Stimulated activated CD4-positive, alpha-beta T cell treated with anti-CD3 and anti-CD28 coated beads, Interleukin-12 subunit alpha, Interleukin-12 subunit beta, amount 100 ng/mL, for 24 hours (primary cell): ENCODE measurements around the gene IGHMBP2.
"Not testable (repeated sequence)": the region's sequence is repeated elsewhere in the genome, so short reads cannot be mapped to it uniquely, and the experiment has no call there.

Source experiments
- DNase-seq, 2 experiments: peaks; one replicate each; pipeline ENCODE4 v3.0.0-alpha.2; 2020; ENCODE audit warnings: low read depth in 2 of 2

The IGHMBP2 gene

GRCh38 chr11:68961245-68961644 is 57.6 kb downstream of the IGHMBP2 start:
- DNase-seq, result no peak

- no peak for DNase-seq
Measured at GRCh38 chr11:68962527-68963250, 59.0 kb downstream of the IGHMBP2 start.

DNA sequence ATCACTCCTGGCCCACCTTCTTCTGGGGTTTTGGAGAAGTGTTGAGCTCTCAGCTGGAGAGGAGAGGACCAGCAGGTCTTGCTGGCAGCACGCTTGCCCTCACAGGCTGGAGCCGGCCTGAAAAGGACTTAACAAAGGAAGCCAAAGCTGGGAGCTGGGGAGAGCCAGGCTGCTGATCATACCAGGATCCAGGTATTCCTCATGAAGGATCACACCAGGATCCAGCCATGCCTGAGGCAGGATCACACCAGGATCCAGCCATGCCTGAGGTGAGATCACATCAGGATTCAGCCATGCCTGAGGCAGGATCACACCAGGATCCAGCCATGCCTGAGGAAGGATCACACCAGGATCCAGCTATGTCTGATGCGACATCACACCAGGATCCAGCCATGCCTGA is 60.1 kb downstream of the IGHMBP2 start:
- no peak for DNase-seq

DNA sequence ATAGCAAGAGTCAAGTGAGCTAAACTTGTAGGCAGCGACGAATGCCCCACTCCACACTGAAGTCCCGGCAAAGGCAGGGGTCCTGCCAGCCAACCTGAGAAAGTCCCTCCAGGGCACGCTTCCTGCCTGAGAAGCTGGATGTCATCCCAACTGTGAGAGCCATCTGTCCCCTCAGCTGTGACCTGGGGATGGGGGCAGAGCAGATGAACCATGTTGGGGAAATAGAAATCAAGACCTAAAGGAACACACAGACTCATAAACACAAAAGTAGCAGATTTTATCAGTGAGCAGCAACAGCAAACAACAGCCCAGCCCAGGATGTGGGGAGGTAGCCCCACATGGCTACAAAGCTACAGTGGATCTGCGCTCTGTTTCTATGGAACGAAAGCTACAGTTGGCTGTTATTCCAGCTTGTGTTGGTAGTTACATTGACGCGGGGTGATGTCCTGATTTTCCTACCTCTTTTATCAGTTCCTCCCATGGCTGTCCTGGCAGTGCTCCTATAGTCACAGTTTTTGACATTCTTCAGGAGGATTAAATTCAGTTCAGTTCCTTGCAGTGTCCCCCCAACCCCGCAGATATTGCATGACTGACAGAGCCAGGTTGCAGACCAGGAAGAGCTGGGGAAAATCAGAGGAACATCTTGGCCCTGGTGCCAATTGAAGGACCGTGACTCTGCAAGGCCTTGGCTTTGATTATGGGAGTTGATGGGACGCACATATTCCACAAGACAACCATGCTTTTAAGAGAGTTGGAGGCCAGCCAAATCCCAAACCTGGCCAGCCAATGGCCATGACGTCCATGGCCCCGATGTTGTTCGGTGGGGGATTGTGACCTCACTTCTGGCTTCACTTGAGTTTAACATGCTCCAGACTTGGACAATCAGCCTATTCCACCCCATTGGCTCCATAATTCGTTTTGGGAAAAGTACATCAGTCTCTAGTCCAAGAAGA is 62.5 kb downstream of the IGHMBP2 start:
- no peak for DNase-seq

- no peak for DNase-seq
Measured at GRCh38 chr11:68966894-68967780, 63.4 kb downstream of the IGHMBP2 start.

DNA sequence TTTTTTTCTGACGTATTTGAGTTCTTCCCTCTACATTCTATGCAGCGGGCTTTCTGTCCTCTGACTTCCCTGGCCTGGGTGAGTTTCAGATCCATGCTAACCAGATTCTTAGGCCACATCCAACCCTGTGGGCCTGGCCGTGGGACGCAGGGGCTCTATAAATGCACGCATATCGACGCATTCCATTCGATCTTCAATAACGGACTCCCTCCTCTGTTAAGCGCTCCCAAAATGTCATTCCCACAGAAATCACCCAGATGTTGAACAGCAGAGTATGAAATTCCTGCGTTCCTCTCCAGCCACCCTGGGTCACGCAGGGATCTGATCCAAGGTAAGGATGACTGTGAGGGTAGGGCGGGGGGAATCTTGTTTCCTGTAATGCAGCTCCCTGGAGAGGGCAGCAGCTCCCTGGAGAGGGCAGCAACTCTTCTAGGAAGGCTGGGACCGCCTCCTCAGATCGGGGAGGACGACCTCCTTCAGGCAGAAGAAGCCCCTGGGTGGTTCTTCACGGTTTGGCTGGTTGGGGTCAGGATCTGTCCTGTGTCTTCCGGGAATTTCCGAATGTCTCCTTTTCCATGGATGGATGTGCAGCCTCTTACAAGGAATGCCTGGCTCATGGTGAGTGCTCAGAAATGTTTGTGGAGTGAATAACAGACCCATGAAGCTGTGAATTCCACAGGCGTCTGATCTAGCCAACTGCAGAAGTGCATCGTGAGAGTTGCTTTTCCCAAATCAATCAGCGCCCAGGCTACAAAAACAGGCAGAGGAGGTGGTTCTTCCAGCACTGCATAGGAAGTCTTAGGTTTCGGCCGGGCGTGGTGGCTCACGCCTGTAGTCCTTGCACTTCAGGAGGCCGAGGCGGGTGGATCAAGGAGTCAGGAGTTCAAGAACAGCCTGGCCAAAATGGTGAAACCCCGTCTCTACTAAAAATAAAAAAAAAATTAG is 64.9 kb downstream of the IGHMBP2 start:
- no peak for DNase-seq

- DNase-seq, result no peak
Measured at GRCh38 chr11:68969386-68969785, 65.7 kb downstream of the IGHMBP2 start.

GRCh38 chr11:68970921-68971636 is 67.4 kb downstream of the IGHMBP2 start:
- no peak for DNase-seq

- no peak for DNase-seq
Measured at GRCh38 chr11:68973219-68973618, 69.5 kb downstream of the IGHMBP2 start.

DNA sequence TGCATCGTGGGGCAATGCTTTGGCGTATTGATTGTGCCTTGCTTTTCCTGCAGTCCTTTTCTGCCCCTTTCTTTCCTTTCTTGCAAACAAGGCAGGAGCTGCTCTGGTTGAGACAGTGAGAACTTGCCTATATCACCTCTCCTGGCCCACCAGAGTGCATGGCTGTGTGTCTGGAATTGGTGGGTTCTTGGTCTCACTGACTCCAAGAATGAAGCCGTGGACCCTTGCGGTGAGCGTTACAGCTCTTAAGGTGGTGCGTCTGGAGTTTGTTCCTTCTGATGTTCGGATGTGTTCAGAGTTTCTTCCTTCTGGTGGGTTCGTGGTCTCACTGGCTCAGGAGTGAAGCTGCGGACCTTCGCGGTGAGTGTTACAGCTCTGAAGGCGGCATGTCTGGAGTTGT is 70.0 kb downstream of the IGHMBP2 start:
- not testable (repeated sequence) for DNase-seq

DNA sequence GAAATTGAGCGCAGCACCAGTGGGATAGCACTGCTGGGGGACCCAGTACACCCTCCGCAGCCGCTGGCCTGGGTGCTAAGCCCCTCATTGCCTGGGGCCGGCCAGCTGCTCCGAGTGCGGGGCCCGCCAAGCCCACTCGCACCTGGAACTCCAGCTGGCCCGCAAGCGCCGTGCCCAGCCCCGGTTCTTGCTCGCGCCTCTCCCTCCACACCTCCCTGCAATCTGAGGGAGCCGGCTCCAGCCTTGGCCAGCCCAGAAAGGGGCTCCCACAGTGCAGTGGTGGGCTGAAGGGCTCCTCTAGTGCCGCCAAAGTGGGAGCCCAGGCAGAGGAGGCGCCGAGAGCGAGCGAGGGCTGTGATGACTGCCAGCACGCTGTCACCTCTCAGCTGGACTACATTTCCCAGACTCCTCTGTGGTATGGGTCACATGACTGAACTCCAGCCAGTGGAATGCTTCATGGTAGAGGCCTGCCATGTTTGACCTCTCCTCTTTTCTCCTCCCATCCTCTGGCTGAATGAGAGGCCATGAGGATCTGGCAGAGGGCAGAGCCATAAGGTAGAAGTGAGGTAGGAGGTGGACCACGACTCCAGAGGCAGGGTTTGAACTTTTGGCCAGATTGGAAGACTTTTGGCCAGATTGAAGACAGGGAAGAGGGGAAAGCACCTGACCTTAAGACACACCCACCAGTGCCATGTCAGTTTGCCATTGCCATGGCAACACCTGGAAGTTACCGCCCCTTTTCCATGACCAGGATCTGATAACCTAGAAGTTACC is 70.9 kb downstream of the IGHMBP2 start:
- DNase-seq, result no peak

GRCh38 chr11:68976095-68976494 is 72.4 kb downstream of the IGHMBP2 start:
- DNase-seq, result no peak

- DNase-seq, result no peak
Measured at GRCh38 chr11:68976563-68976962, 72.9 kb downstream of the IGHMBP2 start.

DNA sequence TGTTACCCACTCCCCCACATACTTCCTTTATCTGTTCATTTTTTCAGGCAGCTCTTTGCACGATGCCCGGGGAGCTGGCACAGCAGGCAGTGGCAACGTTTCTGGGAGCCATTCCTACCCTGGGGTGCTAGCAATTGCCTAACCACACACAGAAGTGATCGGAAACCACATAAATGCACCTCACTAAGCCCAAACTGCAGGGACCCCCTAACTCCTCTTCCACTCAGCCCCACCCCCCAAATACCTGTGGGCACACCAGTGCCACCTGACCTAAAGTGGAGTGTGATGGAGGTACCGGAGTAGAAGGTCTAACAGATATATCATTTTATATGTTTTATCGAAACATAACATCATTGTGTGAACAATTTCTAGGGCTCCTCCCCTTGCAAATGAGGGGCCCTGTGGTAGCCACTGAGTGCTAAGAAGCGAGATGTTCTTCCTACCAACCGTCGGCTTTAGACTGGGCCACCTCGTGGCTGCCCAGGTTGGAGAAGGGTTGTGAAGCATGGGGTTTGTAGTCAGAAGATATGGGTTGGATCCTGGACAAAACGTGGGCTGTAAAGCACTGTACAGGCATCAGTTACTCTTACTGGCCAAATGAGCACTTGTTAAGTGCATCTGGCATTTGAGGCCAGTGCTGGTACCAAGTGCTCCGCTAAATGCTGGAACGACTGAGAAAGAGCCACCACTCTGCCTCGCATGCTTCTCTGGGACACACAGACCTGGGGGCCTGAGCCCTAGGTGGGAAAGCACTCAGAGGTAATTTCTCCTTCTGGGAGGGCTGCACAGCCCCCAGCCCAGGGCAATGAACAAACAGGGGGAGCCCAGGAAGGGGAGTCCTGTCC is 74.3 kb downstream of the IGHMBP2 start:
- no peak for DNase-seq

DNA sequence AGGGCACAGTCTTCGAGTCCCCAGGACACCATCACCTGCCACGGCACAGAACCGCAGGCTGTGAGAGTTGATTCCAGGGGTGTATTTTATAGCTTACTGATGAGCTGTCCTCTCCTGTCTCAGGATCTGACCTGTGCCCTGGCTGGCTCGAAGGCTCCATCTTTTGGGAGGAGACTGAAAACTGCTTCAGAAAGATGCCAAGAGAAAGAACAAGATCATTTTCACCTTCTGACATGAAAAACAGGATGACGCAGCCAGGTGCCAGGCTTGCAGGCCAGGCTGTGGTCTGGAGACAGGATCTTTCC is 74.9 kb downstream of the IGHMBP2 start:
- no peak for DNase-seq

DNA sequence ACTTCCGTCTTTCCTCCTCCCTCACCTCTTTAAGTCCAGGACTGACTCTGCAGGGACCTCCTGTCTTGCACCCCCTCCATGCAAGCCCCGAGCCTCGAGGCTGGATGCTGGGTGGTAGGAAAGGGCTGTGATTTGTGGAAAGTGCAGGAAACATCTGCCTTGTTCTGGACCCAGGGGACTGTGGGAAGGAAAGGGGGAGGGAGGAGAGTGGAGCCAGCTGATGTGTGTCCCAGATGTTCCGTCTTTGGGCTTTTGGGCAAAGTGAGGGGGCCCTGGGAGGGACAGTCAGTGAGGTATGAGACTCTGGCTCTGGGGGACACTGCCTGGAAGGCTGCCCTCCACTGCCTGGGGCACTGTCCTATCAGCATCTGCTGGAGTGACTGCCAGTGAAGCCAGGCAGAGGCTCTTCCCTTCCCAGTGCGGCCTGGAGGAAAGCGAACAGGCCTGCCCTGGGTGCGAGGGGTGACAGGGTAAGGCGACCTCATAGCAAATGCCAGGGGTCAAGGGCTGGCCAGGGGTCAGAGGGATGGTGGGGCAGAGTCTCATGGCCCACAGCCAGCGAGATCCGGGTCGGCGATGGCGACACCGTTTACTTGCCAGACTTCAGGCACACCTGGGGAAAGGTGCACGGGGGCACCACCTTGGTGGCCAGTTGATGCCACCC is 75.4 kb downstream of the IGHMBP2 start:
- DNase-seq, result no peak

DNA sequence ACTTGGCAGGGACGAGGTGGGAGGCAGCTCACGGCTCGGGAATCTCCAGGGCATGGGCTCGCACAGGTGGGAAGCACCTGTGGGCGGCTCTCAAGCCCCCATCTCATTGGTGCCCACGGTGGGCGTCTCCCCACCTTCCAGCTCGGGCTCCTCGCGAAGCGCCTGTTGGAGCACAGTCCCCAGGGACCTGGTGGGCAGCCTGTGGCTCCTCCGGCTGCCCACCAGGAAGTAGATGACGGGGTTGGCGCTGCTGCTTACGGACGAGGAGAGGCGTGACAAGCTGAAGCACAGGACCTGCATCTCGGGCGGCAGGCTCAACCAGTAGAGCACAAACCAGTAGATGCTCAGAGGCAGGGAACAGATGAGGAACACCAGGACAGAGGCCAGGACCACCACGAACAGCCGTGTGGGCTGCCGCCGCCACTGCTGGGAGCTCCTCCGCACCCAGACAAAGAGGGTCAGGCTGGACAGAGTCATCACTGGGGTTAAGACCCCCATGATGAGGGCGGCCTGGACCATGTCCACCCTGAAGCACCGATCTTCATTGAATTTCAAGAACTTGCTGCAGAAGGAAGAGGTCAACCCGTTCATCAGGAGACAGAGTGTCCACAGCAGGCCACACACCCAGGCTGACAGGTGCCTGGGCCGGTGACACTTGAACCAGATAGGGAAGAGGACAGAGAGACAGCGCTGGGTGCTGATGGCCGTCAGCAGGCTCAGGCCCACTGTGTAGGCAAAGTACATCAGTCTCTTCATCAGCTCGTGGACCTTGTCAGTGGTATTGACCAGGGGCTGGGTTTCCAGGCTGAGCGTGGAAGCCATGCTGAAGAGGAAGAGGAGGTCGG is 76.5 kb downstream of the IGHMBP2 start:
- DNase-seq, result no peak
